SK-N-SH treated with all-trans-retinoic acid at 6 μM for 48 hours (cell line): Measurements from ENCODE around the gene TPRN.

ENCODE experiments used
- ATAC-seq: fragments of 200-7000 bp; cut with Tn5 transposase; 3 replicates; pipeline ENCODE4 v1.9.1; 2020; ENCODE audit warnings: mild to moderate bottlenecking, moderate library complexity
- CSDC2 ChIP-seq: fragments of 250-450 bp; sonication (Bioruptor Pico); IDR thresholded peaks from 2 replicates; pipeline ENCODE4 v1.5.0; 2020; ENCODE audit warnings: mild to moderate bottlenecking, moderate library complexity
- CSRNP3 ChIP-seq: fragments of 250-450 bp; sonication (Bioruptor Pico); IDR thresholded peaks from 2 replicates; pipeline ENCODE4 v1.5.1; 2021; ENCODE audit warnings: mild to moderate bottlenecking, moderate library complexity
- ISL1 ChIP-seq: fragments of 250-450 bp; sonication (Bioruptor Pico); IDR thresholded peaks from 2 replicates; pipeline ENCODE4 v2.1.2; 2022; ENCODE audit warnings: mild to moderate bottlenecking, moderate library complexity
- PATZ1 ChIP-seq: fragments of 250-450 bp; sonication (Bioruptor Pico); IDR thresholded peaks from 2 replicates; pipeline ENCODE4 v1.8.0; 2020; ENCODE audit warnings: mild to moderate bottlenecking, moderate library complexity, borderline replicate concordance
- PPARA ChIP-seq: fragments of 250-450 bp; sonication (Bioruptor Pico); IDR thresholded peaks from 2 replicates; pipeline ENCODE4 v1.5.0; 2020; ENCODE audit warnings: mild to moderate bottlenecking, borderline replicate concordance
- RARB ChIP-seq: fragments of 250-450 bp; sonication (Bioruptor Pico); IDR thresholded peaks from 2 replicates; pipeline ENCODE4 v1.8.0; 2021; ENCODE audit warnings: mild to moderate bottlenecking, moderate library complexity
- SNAI2 ChIP-seq: fragments of 250-450 bp; sonication (Bioruptor Pico); IDR thresholded peaks from 2 replicates; pipeline ENCODE4 v1.5.0; 2020; ENCODE audit warnings: mild to moderate bottlenecking, moderate library complexity
- TCF4 ChIP-seq: fragments of 250-450 bp; sonication (Bioruptor Pico); IDR thresholded peaks from 2 replicates; pipeline ENCODE4 v1.8.0; 2021; ENCODE audit warnings: mild to moderate bottlenecking, moderate library complexity, borderline replicate concordance
- TOX ChIP-seq: fragments of 250-450 bp; sonication (Bioruptor Pico); IDR thresholded peaks from 2 replicates; pipeline ENCODE4 v1.8.0; 2021; ENCODE audit warnings: mild to moderate bottlenecking, moderate library complexity, borderline replicate concordance
- TSHZ2 ChIP-seq: fragments of 250-450 bp; sonication (Bioruptor Pico); IDR thresholded peaks from 2 replicates; pipeline ENCODE4 v1.5.0; 2020; ENCODE audit warnings: mild to moderate bottlenecking, moderate library complexity
- ZC3H10 ChIP-seq: fragments of 250-450 bp; sonication (Bioruptor Pico); IDR thresholded peaks from 2 replicates; pipeline ENCODE4 v1.5.1; 2021; ENCODE audit warnings: mild to moderate bottlenecking, moderate library complexity
- ZFP3 ChIP-seq: fragments of 250-450 bp; sonication (Bioruptor Pico); IDR thresholded peaks from 2 replicates; pipeline ENCODE4 v1.5.0; 2020; ENCODE audit warnings: mild to moderate bottlenecking, moderate library complexity
- ZFP30 ChIP-seq: fragments of 450-650 bp; formaldehyde crosslinking; IDR thresholded peaks from 2 replicates; pipeline ENCODE4 v1.5.0; 2022; ENCODE audit warnings: mild to moderate bottlenecking, moderate library complexity
- ZNF8 ChIP-seq: fragments of 450-650 bp; formaldehyde crosslinking; IDR thresholded peaks from 2 replicates; pipeline ENCODE4 v1.5.0; 2020; ENCODE audit warnings: mild to moderate bottlenecking, moderate library complexity

TPRN gene

GRCh38 chr9:137218754-137219271 is 18.3 kb upstream of the TPRN start (continued):
- no peak for TF ChIP-seq TSHZ2 (CRISPR knock-in tag)
- no peak for TF ChIP-seq ZC3H10
- TF ChIP-seq TCF4 (CRISPR knock-in tag), result no peak
- TF ChIP-seq SNAI2 (CRISPR knock-in tag), result no peak
- TF ChIP-seq ZFP30, result no peak
- no peak for TF ChIP-seq ISL1 (CRISPR knock-in tag)

GRCh38 chr9:137218212-137218753 is 17.7 kb upstream of the TPRN start:
- no peak for ATAC-seq
- TF ChIP-seq ZFP3 (CRISPR knock-in tag) (no peak), CSDC2 (CRISPR knock-in tag) (no peak), ZNF8 (no peak), PPARA (CRISPR knock-in tag) (no peak), PATZ1 (CRISPR knock-in tag) (no peak), RARB (CRISPR knock-in tag) (no peak), TSHZ2 (CRISPR knock-in tag) (no peak), CSRNP3 (CRISPR knock-in tag) (no peak), ISL1 (CRISPR knock-in tag) (no peak), SNAI2 (CRISPR knock-in tag) (no peak), TOX (CRISPR knock-in tag) (no peak), ZFP30 (no peak)

- ATAC-seq, result no peak
- TF ChIP-seq ZFP30 (no peak), ZFP3 (CRISPR knock-in tag) (no peak), TSHZ2 (CRISPR knock-in tag) (no peak)
These were observed 17.0 kb upstream of the TPRN start for GRCh38 chr9:137217276-137218211.
